Activated CD8-positive, alpha-beta T cell treated with anti-CD3 and anti-CD28 coated beads for 36 hours (primary cell): Measurements from ENCODE around the gene FOSL1. TPM values are rescaled to one million over a fixed set of nuclear protein-coding genes. Genes with fewer than 3 reads are reported as not detected.

Source experiments
- ATAC-seq: fragments of 200-7000 bp; cut with Tn5 transposase; one replicate; pipeline ENCODE4 v1.10.0; 2021; ENCODE audit warnings: mild to moderate bottlenecking, moderate library complexity
- CTCF ChIA-PET: fragments of 350-600 bp; sonication (Branson Sonifier 250); formaldehyde crosslinking; loops from one replicate; lab custom pipeline; 2021; ENCODE audit warnings: antibody characterized with exemption; lab: Charles Lee
- POLR2A ChIA-PET: fragments of 350-600 bp; sonication (Branson Sonifier 250); formaldehyde crosslinking; loops from one replicate; lab custom pipeline; 2021; ENCODE audit warnings: antibody characterized with exemption; lab: Charles Lee
- DNase-seq: peaks from one replicate; pipeline ENCODE4 v3.0.0-alpha.2; 2020
- H3K27ac Mint-ChIP-seq: one replicate; pipeline ENCODE4 v1.8.0; 2021; ENCODE audit warnings: mild to moderate bottlenecking, mixed read lengths
- H3K27me3 Mint-ChIP-seq: one replicate; pipeline ENCODE4 v1.8.0; 2021; ENCODE audit warnings: mixed read lengths
- H3K36me3 Mint-ChIP-seq: one replicate; pipeline ENCODE4 v1.8.0; 2021; ENCODE audit warnings: low read depth, mixed read lengths
- H3K4me1 Mint-ChIP-seq: one replicate; pipeline ENCODE4 v1.8.0; 2021; ENCODE audit warnings: low read depth, mixed read lengths
- H3K4me3 Mint-ChIP-seq: one replicate; pipeline ENCODE4 v1.8.0; 2021; ENCODE audit warnings: mild to moderate bottlenecking, moderate library complexity, mixed read lengths
- H3K9me3 Mint-ChIP-seq: one replicate; pipeline ENCODE4 v1.8.0; 2021; ENCODE audit warnings: mixed read lengths
- CTCF ChIP-seq: fragments of 200-600 bp; IDR thresholded peaks from one replicate; pipeline ENCODE4 v1.8.0; 2022; ENCODE audit warnings: antibody characterized with exemption, mild to moderate bottlenecking
- intact Hi-C: fragments of 100-400 bp; cut with micrococcal nuclease; formaldehyde crosslinking; loops from one replicate; pipeline ENCODE4 v1.10.0; 2022
- total RNA-seq, 2 experiments: library from RNA; stranded (reverse); gene quantifications; one replicate each; pipeline ENCODE4 v1.2.3, GENCODE V29; 2021

FOSL1 gene
- total RNA-seq, 2 experiments from 2014 or later, result 9.9 to 10.2 TPM

- no peak for TF ChIP-seq CTCF
- CTCF ChIA-PET, result interaction anchor here (1.8 kb wide), 1 partner anchor 35 kb away, joined by 8 read pairs; no protein-coding TSS in a partner anchor
Measured at GRCh38 chr11:65919573-65920371, 19.6 kb upstream of the FOSL1 start.

GRCh38 chr11:65919141-65919572 is 19.0 kb upstream of the FOSL1 start, which contains the start of gene DRAP1:
Gene DRAP1 (plus strand): TSS chr11:65919426. CDS start chr11:65919502, 76 bp downstream.
- Mint-ChIP-seq H3K9me3 (no peaks in the 10 kb centered on the region), H3K27ac (peak within 1 kb of the TSS; percentile 87), H3K36me3 (peaks cover 22% of the 10 kb centered on the region), H3K4me3 (peak within 1 kb of the TSS; percentile 92), H3K4me1 (peaks cover 32% of the 10 kb centered on the region), H3K27me3 (no peaks in the 10 kb centered on the region)
- no peak for TF ChIP-seq CTCF
- ChIA-PET POLR2A (interaction anchor here (0.6 to 2.9 kb wide), 10 partner anchors 8 to 160 kb away, joined by 3 to 20 read pairs (median 6); partner anchors contain the start of genes CCDC85B, FIBP and FOSL1), CTCF (interaction anchor here (1.0 to 2.5 kb wide), 5 partner anchors 18 to 59 kb away, joined by 3 to 12 read pairs (median 6); partner anchors contain the start of genes CCDC85B and MUS81)
- peak; percentile 99 for DNase-seq
- peak; percentile 92 for ATAC-seq
- intact Hi-C loops, result loop anchor here (1.0 kb wide), 1 partner anchor 42 kb away; the partner anchor contains the start of gene SART1

More at GRCh38 chr11:65919573-65920371, 19.6 kb upstream of the FOSL1 start:
- intact Hi-C loops, result loop anchor here (1.0 kb wide), 1 partner anchor 42 kb away; the partner anchor contains the start of gene SART1
- no peaks in the 10 kb centered on the region for H3K9me3 Mint-ChIP-seq
- peak overlapping the region; percentile 84 for H3K27ac Mint-ChIP-seq
- no peaks in the 10 kb centered on the region for H3K27me3 Mint-ChIP-seq
- peak; percentile 46 for ATAC-seq
- H3K4me1 Mint-ChIP-seq, result peaks cover 32% of the 10 kb centered on the region
- POLR2A ChIA-PET, result interaction anchor here (0.6 to 2.6 kb wide), 8 partner anchors 9 to 1416 kb away, joined by 3 to 16 read pairs (median 4); partner anchors contain the start of genes CCDC85B, FIBP and FOSL1
- DNase-seq, result peak; percentile 81
- peak overlapping the region; percentile 92 for H3K4me3 Mint-ChIP-seq
- peaks cover 22% of the 10 kb centered on the region for H3K36me3 Mint-ChIP-seq

GRCh38 chr11:65918211-65919140 is 18.3 kb upstream of the FOSL1 start, which contains the start of gene C11orf68:
Gene C11orf68 (minus strand): TSS chr11:65919062. CDS start chr11:65919031, 31 bp downstream.
- H3K4me1 Mint-ChIP-seq, result peaks cover 32% of the 10 kb centered on the region

More at GRCh38 chr11:65918211-65919140, 18.3 kb upstream of the FOSL1 start, which contains the start of gene C11orf68:
- peak within 1 kb of the TSS; percentile 87 for H3K27ac Mint-ChIP-seq
- H3K9me3 Mint-ChIP-seq, result no peaks in the 10 kb centered on the region
- POLR2A ChIA-PET, result interaction anchor here (0.8 to 2.9 kb wide), 13 partner anchors 9 to 70 kb away, joined by 3 to 20 read pairs (median 5); partner anchors contain the start of genes CCDC85B, FIBP and FOSL1
- ATAC-seq (peak; percentile 8), DNase-seq (no peak)
- H3K4me3 Mint-ChIP-seq, result peak within 1 kb of the TSS; percentile 92
- H3K36me3 Mint-ChIP-seq, result peaks cover 22% of the 10 kb centered on the region
- no peaks in the 10 kb centered on the region for H3K27me3 Mint-ChIP-seq
- intact Hi-C loops, result loop anchor here (1.0 kb wide), 1 partner anchor 43 kb away; the partner anchor contains the start of gene SART1
- TF ChIP-seq CTCF, result no peak
- CTCF ChIA-PET, result interaction anchor here (0.9 to 2.5 kb wide), 7 partner anchors 17 to 207 kb away, joined by 3 to 12 read pairs (median 3); partner anchors contain the start of genes CCDC85B, FIBP, KAT5 and MUS81
